ENCODE measurements around the gene SIGLEC6.
"Not testable (repeated sequence)": the region's sequence is repeated elsewhere in the genome, so short reads cannot be mapped to it uniquely, and the experiment has no call there.

Gene SIGLEC6

DNA sequence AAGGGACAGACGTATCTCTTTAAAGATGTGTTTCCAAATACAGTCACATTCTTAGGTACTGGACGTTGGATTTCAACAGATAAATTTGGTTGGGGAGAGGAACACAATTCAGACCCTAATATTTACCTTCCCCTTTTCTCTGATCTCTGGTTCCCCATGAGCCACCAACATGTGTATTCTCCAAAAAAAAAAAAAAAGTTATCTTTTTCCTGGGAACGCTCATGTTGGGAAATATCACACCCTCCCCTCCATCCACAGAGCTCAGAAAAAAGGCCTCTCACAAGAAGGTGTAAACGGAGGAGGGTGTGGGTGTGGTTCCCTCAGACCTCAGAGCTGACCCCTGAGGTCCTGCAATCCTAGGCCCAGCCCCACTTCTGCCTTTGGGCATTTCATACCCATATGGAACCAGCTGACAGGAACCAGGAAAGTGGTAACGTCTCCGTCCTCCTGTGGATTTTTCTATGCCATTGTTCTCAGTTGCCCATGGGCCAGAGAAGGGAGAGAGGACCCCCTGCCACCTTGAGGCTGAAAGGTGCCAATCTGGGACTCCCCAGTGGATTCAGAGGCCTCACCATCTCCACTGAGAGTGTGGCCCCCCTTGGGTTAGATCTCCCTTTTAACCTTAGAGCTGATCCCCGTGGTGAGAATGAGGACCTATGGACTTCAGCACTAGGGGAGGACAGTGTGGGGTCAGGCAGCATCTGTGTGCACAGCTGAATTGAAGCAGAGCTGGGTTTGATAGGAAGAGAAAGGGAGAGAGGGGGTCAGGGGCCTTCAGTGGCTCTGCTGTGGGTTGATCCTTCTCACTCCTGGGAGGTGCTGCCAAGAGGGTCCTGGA lies 21.4 kb downstream of the SIGLEC6 start:
- DNase-seq (ENCODE audit: low spot score) = no peak
- no peak for FAIRE-seq

DNA sequence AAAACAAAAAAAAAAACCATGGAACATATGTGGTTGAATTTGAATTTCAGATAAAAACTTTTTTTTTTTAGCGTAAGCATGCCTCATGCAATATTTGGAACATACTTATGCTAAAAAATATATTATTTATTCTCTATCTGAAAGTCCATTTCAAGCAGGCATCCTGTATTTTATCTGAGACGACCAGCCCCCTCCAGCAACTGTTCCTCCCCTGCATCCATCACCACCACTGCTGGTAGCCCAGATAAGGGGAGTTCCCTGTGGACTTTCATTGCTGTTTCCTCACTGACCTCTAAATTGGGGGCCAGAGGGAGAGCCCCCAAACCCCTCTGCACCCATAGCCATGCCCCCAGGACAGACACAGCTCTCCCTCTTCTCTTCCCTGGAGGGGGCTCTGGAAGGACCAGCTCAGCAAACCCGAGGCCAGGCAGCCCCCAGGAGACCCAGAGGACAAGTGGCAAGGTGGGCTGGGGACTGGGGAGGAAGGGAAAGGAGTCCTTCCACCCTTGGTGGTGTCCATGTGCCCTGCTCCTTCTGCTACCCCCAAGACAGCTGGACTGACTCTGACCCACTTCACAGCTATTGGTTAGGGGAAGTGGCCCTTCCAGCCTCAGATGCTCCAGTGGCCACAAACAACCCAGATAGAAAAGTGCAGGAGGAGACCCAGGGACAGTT lies 23.3 kb downstream of the SIGLEC6 start:
- FAIRE-seq (no peak), DNase-seq (ENCODE audit: low spot score) (no peak)

DNA sequence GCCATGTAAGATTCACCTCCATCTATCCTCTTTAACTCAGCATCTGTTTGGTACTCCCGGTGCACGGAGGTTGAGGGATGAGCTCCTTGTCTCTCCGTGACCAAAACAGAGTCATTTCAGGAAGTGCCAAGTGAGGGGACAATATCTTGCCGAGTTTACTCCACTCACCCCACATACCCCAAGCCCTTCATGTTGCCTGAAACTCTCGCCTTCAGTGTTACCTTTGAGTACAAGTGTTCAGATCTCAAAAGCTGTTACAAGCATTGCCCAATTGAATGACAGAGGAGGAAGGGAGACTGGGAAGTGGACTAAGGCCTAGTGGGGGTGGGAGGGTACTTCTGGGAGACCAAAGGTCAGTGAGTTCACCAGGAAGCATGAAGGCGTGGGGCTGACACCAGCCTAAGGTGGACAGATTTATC lies 23.8 kb downstream of the SIGLEC6 start:
- FAIRE-seq = no peak
- no peak for DNase-seq (ENCODE audit: low spot score)

DNA sequence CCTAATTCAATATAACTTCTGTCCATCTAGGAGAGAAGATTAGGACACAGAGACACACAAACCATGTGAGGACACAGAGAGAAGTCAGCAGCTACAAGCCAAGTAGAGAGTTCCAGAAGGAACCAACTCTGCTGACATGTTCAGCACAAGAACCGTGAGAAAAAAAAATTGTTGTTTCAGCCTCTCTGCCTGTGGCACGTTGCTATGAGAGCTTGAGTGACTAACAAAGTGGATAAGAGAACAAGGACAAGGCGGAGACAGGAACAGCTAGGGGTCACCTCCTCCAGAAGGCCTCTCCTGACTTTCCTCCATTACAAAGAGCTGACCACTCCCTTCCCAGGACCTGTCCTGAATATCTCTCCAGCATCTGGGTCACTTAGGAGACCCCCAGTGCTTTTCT lies 24.3 kb downstream of the SIGLEC6 start:
- DNase-seq (ENCODE audit: low spot score) (no peak), FAIRE-seq (no peak)

- FAIRE-seq = no peak
- no peak for DNase-seq (ENCODE audit: low spot score)
Observed at GRCh38 chr19:51505904-51506303, 25.6 kb downstream of the SIGLEC6 start.

- DNase-seq (ENCODE audit: low spot score) (no peak), FAIRE-seq (no peak)
Observed at GRCh38 chr19:51503896-51504295, 27.6 kb downstream of the SIGLEC6 start.

DNA sequence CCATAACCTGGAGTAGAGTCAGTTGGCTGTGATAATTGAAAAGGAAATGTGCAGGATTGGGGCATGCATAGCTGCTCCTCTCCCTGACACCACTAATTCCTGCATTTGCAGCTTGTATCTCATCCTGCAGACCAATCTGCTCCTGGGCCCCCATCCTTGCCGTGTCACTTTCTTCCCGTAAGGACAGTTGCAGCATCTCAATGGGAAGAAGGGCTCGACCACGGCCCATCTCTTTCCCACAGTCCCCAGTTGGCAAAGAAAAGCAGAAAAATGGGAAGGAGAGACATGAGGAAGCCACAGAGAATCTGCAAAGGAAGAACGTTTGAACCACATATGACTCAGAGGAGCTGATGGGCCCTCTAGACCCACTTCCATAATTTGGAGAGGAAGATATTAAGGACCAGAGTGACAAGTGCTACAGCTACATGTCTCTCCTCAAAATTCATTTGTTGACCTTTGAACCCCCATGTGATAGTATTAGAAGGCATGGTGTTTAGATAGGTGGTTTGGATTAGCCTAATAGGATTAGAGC lies 28.1 kb downstream of the SIGLEC6 start:
- DNase-seq (ENCODE audit: low spot score) = no peak
- FAIRE-seq = no peak

DNA sequence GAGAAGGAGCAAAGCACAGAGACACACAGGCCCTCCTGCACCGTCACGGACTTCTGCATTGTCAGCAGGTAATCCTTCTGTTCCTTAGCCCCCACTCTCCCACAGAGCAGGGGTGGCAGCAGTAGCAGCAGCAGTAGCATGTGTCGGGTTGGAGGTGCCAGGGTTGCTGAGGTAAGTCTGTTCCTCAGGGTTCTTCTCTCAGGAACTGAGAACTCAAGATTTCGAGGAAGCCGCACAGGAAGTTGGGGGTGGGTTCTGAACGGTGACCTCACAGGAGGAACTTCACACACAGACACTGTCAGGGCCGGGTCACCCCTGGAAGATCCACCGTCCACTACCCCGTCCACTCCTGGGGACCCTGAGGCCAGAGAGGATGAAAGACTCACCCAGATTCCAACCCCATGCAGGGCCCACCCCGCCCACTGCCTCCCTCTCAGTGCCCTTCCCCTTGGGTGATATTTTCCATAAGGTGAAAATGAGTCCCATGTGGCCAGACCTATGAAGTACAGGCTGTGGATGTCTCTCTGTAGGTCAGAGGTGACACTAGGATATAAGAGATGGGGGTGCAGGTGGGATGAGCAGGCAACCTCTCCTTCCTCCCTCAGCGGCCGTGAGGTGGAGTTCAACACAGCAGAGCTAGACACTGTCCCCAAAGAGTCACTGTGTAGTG lies 29.7 kb downstream of the SIGLEC6 start, which contains the start of gene SIGLEC12:
SIGLEC12 (minus strand) TSS at position 207 of the 670 bp plus-strand sequence; CDS start at position 140, 67 bp downstream.
- FAIRE-seq (no peak), DNase-seq (ENCODE audit: low spot score) (no peak)

GRCh38 chr19:51500931-51501330 lies 30.5 kb downstream of the SIGLEC6 start:
- FAIRE-seq; DNase-seq (ENCODE audit: low spot score): not testable (repeated sequence)

DNA sequence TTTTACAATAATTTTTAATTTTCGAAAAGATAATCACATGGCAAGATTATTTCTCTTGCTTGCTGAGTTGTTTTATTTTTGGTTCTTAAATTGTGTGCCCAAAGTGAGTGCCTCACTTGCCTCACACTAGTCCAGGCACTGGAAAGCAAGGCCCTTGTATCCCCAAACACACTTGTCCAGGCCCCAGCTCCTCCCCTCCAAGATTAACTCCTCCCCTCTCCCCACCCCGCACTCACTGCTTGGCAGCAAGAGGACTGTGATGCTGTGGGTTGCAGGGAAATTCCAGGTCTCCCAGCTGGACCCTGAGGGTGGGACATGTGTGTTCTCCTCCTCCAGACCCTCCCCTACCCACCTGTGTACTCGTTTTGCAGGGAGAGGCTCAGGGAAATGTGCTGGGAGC lies 33.8 kb downstream of the SIGLEC6 start:
- no peak for DNase-seq (ENCODE audit: low spot score)
- FAIRE-seq = no peak

DNA sequence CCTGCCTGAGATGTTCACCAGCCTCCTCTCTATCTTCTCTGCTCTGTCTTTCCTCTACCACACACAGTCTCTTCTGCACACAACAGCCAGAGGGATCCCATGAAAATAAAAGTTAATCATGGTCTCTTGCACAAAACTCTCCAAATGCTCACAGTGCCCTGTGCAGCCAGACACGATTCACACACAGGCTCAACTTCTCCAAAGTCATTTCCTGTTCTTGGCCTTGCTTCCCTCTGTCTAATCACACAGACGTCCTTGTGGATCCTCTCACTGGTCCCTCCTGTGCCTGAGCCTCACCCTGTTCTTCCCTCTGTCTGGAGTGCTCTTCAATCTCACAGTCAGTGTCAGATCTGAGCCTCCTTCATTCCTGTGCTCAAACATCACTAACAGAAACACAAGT lies 37.7 kb downstream of the SIGLEC6 start:
- FAIRE-seq (no peak), DNase-seq (ENCODE audit: low spot score) (no peak)

DNA sequence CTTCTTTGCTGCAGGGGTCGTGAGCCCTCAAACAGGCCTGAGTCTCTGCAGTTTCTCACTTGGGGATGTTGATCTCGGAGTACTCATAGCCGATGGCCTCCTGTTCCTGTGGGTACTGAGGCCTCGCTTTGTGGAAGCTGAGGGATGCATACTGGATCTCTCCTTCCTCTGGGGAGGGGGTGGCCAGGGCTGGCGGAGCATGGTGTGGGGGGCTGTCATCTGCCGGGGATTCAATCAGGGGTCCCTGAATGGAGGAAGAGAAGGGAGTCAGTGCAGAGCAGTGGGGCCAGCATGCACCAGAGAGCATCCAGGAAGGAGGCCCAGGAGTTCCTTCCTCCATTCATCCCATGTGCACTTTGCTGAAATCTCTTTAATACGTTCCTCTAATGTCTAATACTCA lies 39.9 kb downstream of the SIGLEC6 start:
- FAIRE-seq = no peak
- DNase-seq (ENCODE audit: low spot score) = no peak

DNA sequence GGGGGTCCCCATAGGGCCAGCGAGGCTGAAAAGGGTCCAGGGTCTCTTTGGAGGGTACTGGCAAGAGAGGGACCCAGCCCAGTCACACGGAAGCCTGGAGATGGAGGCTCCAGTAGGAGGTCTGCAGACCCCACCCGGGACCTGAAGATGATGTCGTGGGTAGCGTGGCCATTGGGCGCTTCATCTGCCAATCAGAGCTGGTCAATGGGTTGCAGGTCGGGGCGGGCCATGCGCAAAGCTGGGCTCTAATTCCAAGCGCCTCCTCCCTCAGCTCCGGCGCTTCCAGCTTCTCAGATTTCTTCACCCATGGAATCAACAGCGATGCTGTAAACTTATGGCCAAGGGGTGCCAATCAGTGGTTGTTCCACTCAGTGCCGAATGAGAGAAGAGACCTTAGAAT lies 40.8 kb downstream of the SIGLEC6 start:
- DNase-seq (ENCODE audit: low spot score) (no peak), FAIRE-seq (no peak)

DNA sequence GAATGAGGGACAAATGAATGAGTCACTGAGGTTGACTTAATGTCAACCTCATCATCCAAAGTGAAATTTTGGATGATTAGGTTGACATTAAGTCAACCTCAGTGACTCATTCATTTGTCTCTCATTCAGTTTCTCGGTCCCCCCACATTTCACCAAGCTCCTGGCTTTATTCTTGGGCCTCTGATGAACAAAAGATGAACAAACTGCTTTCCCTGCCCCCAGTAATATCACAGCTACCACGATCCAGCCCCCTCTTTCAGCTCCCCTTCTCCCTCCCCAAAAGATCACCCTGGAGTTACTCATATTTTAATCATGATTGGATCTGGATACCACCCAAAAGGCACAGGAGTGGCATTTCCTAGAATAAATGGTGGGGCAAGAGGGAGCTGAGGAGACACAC lies 42.4 kb downstream of the SIGLEC6 start:
- FAIRE-seq (no peak), DNase-seq (ENCODE audit: low spot score) (no peak)

- FAIRE-seq = no peak
- no peak for DNase-seq (ENCODE audit: low spot score)
Observed at GRCh38 chr19:51488491-51488890, 43.0 kb downstream of the SIGLEC6 start.

DNA sequence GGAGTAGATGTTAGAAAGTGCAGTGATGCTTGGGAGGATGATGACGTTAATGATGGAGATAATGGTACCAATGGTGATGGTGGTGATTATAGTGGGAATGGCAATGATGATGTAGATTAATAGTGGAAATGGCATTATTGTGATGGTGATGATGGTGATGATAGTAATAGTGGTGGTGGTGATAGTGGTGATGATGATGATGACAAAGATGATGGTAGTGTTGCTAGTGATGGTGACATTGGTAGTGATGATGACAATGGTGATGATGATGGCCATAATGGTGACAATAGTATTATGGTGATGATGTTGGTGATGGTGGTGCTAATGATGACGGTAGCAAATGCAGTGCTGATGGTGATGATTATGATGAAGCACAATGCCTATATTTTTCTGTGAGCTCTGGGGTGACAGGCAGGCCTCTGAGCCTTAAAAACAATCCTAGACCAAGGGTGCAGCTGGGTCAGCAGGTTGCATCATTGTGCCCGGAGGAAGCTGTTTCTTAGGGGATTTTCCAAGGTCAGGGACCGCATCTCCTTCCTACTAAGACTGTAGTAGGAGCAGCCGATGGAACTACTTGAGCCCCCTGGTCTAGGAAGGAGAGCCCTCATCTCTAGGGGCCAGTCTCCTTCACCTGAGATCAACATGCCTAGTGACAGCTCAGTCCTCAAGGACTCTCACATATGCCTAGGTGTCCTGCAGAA lies 45.4 kb downstream of the SIGLEC6 start:
- no peak for DNase-seq (ENCODE audit: low spot score)
- FAIRE-seq = no peak

- DNase-seq (ENCODE audit: low spot score) (peak; percentile 52), FAIRE-seq (no peak)
Observed at GRCh38 chr19:51480590-51480989, 50.9 kb downstream of the SIGLEC6 start.

DNA sequence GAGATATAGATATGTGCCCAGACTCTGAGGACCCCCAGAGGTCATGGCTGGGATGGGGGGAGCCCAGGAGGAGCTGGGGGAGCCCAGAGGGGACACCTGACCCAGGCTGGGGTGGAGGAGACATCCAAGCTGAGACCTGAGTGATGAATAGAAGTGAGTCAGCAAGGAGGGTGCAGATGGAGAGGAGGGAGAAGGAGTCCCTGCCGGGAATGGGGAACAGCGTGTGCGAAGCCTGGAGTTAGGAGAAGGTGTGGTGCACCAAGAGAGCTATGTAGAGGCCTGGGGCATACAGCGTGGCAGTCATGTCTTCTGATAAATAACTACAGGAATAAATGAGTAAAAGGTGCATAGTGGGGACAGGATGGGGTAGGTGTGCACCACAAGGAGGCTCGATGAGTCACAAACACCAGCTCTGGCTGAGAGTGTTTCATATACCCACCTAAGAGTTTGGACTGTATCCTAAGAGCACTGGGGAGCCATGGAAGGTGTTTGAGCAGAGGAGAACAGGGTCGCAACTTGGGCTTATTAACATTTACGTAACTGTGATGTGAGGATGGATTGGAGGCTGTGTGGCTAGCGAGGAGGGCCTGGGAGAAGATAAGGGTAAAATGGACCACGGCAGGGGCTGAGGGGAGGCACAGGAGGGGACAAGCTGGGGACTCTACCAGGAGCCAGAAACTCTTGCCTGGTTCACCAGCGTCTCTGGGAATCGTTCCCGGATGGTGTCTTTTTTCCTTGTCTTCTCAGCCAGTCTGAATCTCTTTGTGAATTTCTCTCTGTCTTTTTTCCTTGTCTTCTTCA lies 51.7 kb downstream of the SIGLEC6 start:
- no peak for FAIRE-seq
- no peak for DNase-seq (ENCODE audit: low spot score)

DNA sequence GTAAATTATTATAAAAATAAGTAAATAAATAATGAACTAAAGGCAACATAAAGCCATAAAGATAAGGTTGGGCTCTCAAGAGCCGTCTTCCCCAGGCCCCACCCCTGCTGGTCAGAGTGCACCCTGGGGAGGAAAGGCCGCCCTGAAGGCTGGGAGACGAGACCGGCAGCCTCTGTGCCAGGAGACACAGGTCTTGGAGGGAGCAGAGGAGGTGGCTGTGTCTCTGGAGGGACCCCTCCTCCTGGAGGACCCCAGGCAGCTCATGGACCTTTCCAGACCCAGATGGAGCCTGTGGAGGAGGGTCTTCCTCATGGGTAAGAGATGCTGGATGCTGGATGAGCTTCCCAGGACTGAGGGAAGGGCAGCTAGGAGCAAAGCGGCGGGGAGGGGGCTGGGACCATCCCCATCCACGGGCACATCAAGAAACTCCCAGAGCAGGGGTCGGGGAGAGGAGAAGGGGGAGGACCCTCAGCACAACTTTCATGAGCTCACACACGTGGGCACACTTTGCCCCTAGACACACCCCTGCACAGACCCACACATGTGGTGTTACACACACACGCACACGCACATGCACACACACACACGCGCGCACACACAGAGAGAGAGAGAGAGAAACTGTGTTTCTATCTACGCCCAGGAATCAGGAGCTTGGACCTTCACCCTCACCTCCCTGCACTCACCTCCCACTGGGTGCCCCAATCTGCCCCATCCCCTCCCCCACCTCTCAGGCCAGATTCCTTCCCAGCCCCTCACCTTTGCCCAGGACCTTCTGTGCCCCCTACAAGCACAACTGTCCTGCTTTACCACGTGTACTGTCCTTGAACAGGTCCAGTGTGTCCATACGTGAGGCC lies 52.9 kb downstream of the SIGLEC6 start, which contains the start of gene CEACAM18:
CEACAM18 (plus strand) TSS at position 159 of the 854 bp plus-strand sequence.
- FAIRE-seq (no peak), DNase-seq (ENCODE audit: low spot score) (no peak)

Data from urothelium cell line (cell line).